SK-N-SH (cell line): ENCODE data around the gene HIPK1. TPM values are rescaled to one million over a fixed set of nuclear protein-coding genes. Genes with fewer than 3 reads are reported as not detected.

Experiments
- CTCF ChIA-PET: fragments of 300-600, 350-600 bp; formaldehyde crosslinking; extraction: SDS; loops from one replicate; lab custom pipeline; 2021; lab: Yijun Ruan, JAX
- POLR2A ChIA-PET: fragments of 350-600 bp; sonication (Branson Sonifier 250); formaldehyde crosslinking; extraction: SDS; loops from one replicate; lab custom pipeline; 2020; ENCODE audit warnings: antibody characterized with exemption, inconsistent platforms; lab: Yijun Ruan, JAX
- DNase-seq: peaks from one replicate; pipeline ENCODE4 v3.0.0; 2012
- H2AFZ ChIP-seq: fragments of 200-600 bp; sonication (generic); 2 replicates; pipeline ENCODE4 v1.8.1; 2016; ENCODE audit warnings: antibody characterized with exemption, mild to moderate bottlenecking, low read depth
- H3F3A ChIP-seq: fragments of 200-600 bp; sonication (generic); replicated peaks from 2 replicates; pipeline ENCODE3; 2016; ENCODE audit warnings: antibody characterized with exemption, mild to moderate bottlenecking; ENCODE audit not compliant: insufficient read depth
- H3K27ac ChIP-seq, 2 experiments: fragments of 200-500 bp in 1 of 2; fragments of 200-600 bp in 1 of 2; sonication (Bioruptor generic) in 1 of 2; sonication (generic), shearing (Covaris generic) in 1 of 2; 2 replicates each; pipeline versions ENCODE4 v1.5.1 to v1.6.1; 2014 to 2016; ENCODE audit warnings: low read depth in 2 of 2, inconsistent platforms in 1 of 2, low read length in 1 of 2, mild to moderate bottlenecking in 1 of 2, mixed read lengths in 1 of 2
- H3K27me3 ChIP-seq: fragments of 200-600 bp; sonication (generic), shearing (Covaris generic); 2 replicates; pipeline ENCODE4 v1.6.1; 2016; ENCODE audit warnings: mixed run types; ENCODE audit not compliant: insufficient read depth
- H3K36me3 ChIP-seq, 2 experiments: fragments of 200-500 bp in 1 of 2; fragments of 200-600 bp in 1 of 2; sonication (Bioruptor generic) in 1 of 2; sonication (generic) in 1 of 2; replicated peaks in 1 of 2; 2 replicates each; pipeline versions ENCODE3 to v1.5.1; 2014 to 2016; ENCODE audit warnings: low read length in 1 of 2, mild to moderate bottlenecking in 1 of 2; ENCODE audit not compliant: insufficient read depth in 2 of 2, control insufficient read depth in 1 of 2
- H3K4me1 ChIP-seq, 2 experiments: fragments of 200-500 bp in 1 of 2; fragments of 200-600 bp in 1 of 2; sonication (Bioruptor generic) in 1 of 2; sonication (generic), shearing (Covaris generic) in 1 of 2; 2 replicates each; pipeline versions ENCODE4 v1.5.1 to v1.6.1; 2014 to 2016; ENCODE audit warnings: low read depth in 1 of 2, low read length in 1 of 2, mixed run types in 1 of 2; ENCODE audit not compliant: insufficient read depth in 2 of 2, control insufficient read depth in 1 of 2
- H3K4me2 ChIP-seq: fragments of 200-600 bp; sonication (generic), shearing (Covaris generic); 2 replicates; pipeline ENCODE4 v1.6.1; 2017; ENCODE audit warnings: mixed run types
- H3K4me3 ChIP-seq, 2 experiments: fragments of 200-500 bp in 1 of 2; fragments of 200-600 bp in 1 of 2; sonication (Bioruptor generic) in 1 of 2; sonication (generic), shearing (Covaris generic) in 1 of 2; 2 replicates each; pipeline versions ENCODE4 v1.5.1 to v1.8.1; 2014 to 2016; ENCODE audit warnings: low read depth in 2 of 2, inconsistent platforms in 1 of 2, low read length in 1 of 2, mild to moderate bottlenecking in 1 of 2, mixed read lengths in 1 of 2, moderate library complexity in 1 of 2
- H3K79me2 ChIP-seq: fragments of 200-600 bp; sonication (generic); 2 replicates; pipeline ENCODE4 v1.8.1; 2017; ENCODE audit warnings: mild to moderate bottlenecking; ENCODE audit not compliant: insufficient read depth
- H3K9ac ChIP-seq: fragments of 200-600 bp; sonication (generic); 2 replicates; pipeline ENCODE4 v1.6.1; 2017; ENCODE audit warnings: mixed run types
- H3K9me2 ChIP-seq: fragments of 200-600 bp; sonication (generic); 2 replicates; pipeline ENCODE4 v1.6.1; 2017; ENCODE audit warnings: mixed run types
- H3K9me3 ChIP-seq: fragments of 200-600 bp; sonication (generic); 2 replicates; pipeline ENCODE4 v1.6.1; 2017; ENCODE audit warnings: mixed run types, mild to moderate bottlenecking, moderate library complexity
- H4K20me1 ChIP-seq: fragments of 200-600 bp; sonication (generic); 2 replicates; pipeline ENCODE4 v1.6.1; 2017; ENCODE audit warnings: mild to moderate bottlenecking, mixed run types; ENCODE audit not compliant: insufficient read depth
- ELF1 ChIP-seq: IDR thresholded peaks from 2 replicates; pipeline ENCODE4 v1.4.0; 2012
- EP300 ChIP-seq, 2 experiments: IDR thresholded peaks; 2 replicates each; pipeline versions ENCODE4 v1.4.0 to v1.6.1; 2012; ENCODE audit warnings: borderline replicate concordance in 1 of 2, low read depth in 1 of 2, low read length in 1 of 2
- EZH2phosphoT487 ChIP-seq: fragments of 200-600 bp; sonication (generic); IDR thresholded peaks from 2 replicates; pipeline ENCODE4 v1.6.1; 2017; ENCODE audit warnings: low read depth, mixed run types, mild to moderate bottlenecking, antibody characterized with exemption, moderate library complexity, borderline replicate concordance
- FOSL2 ChIP-seq: IDR thresholded peaks from 2 replicates; pipeline ENCODE4 v1.4.0; 2012; ENCODE audit warnings: low read depth, mild to moderate bottlenecking, moderate library complexity, borderline replicate concordance
- FOXM1 ChIP-seq: IDR thresholded peaks from 2 replicates; pipeline ENCODE4 v1.4.0; 2012; ENCODE audit warnings: low read depth, mild to moderate bottlenecking
- GABPA ChIP-seq: IDR thresholded peaks from 2 replicates; pipeline ENCODE4 v1.4.0; 2012; ENCODE audit warnings: low read depth, mild to moderate bottlenecking
- GATA2 ChIP-seq: sonication (generic); formaldehyde crosslinking; IDR thresholded peaks from 2 replicates; pipeline ENCODE4 v1.5.0; 2020; ENCODE audit warnings: mild to moderate bottlenecking, missing genetic modification reagents
- IRF3 ChIP-seq: fragments of 150-350 bp; IDR thresholded peaks from 2 replicates; pipeline ENCODE4 v1.6.1; 2016; ENCODE audit warnings: mild to moderate bottlenecking, low read depth, low read length
- MXI1 ChIP-seq: IDR thresholded peaks from 2 replicates; pipeline ENCODE4 v1.6.1; 2012; ENCODE audit warnings: mild to moderate bottlenecking, low read depth, low read length, improper control_type of control experiment
- NRF1 ChIP-seq: IDR thresholded peaks from 2 replicates; pipeline ENCODE4 v1.6.1; 2012; ENCODE audit warnings: low read depth, mild to moderate bottlenecking, low read length
- PBX3 ChIP-seq: IDR thresholded peaks from 2 replicates; pipeline ENCODE4; 2012
- POLR2AphosphoS5 ChIP-seq: IDR thresholded peaks from 2 replicates; pipeline ENCODE4 v1.6.1; 2012; ENCODE audit warnings: low read depth, low read length
- RCOR1 ChIP-seq: fragments of 150-350 bp; IDR thresholded peaks from 2 replicates; pipeline ENCODE4 v1.6.1; 2017; ENCODE audit warnings: antibody characterized with exemption, low read length
- RFX5 ChIP-seq: IDR thresholded peaks from 2 replicates; pipeline ENCODE4 v1.6.1; 2012; ENCODE audit warnings: mild to moderate bottlenecking, improper control_type of control experiment, low read length
- RXRA ChIP-seq: IDR thresholded peaks from 2 replicates; pipeline ENCODE4 v1.4.0; 2012; ENCODE audit warnings: low read depth, mild to moderate bottlenecking, borderline replicate concordance
- SMC3 ChIP-seq: IDR thresholded peaks from 2 replicates; pipeline ENCODE4 v1.6.1; 2012; ENCODE audit warnings: low read depth, low read length, improper control_type of control experiment
- USF1 ChIP-seq: IDR thresholded peaks from 2 replicates; pipeline ENCODE4 v1.4.0; 2012; ENCODE audit warnings: low read depth, borderline replicate concordance
- USF2 ChIP-seq: fragments of 150-350 bp; IDR thresholded peaks from 2 replicates; pipeline ENCODE4 v1.6.1; 2017; ENCODE audit warnings: antibody characterized with exemption, low read length, low read depth, borderline replicate concordance
- ZBTB33 ChIP-seq: IDR thresholded peaks from 2 replicates; pipeline ENCODE4 v1.4.0; 2012; ENCODE audit warnings: low read depth, borderline replicate concordance
- WGBS: methylation state at CpG from one replicate; pipeline ENCODE4 v1.1.6; 2017; ENCODE audit warnings: low lambda C conversion rate; 5-methylcytosine and 5-hydroxymethylcytosine counted together
- polyA plus RNA-seq, 3 experiments: library from polyadenylated mRNA; depleted of rRNA; stranded (reverse); fragments of >200 nt; gene quantifications; 2 replicates each; pipeline ENCODE4 v1.2.3, GENCODE V29; 2012
- TF ChIP-seq, protein P1 (sequence below): fragments of 200-600 bp; sonication (generic); IDR thresholded peaks from 2 replicates; pipeline ENCODE4 v1.6.1; 2017; ENCODE audit warnings: antibody characterized with exemption, mild to moderate bottlenecking, moderate library complexity

Gene HIPK1
- polyA plus RNA-seq, 1 of the 3 experiments (the other 2 are of a cell fraction): 7.1 TPM

DNA sequence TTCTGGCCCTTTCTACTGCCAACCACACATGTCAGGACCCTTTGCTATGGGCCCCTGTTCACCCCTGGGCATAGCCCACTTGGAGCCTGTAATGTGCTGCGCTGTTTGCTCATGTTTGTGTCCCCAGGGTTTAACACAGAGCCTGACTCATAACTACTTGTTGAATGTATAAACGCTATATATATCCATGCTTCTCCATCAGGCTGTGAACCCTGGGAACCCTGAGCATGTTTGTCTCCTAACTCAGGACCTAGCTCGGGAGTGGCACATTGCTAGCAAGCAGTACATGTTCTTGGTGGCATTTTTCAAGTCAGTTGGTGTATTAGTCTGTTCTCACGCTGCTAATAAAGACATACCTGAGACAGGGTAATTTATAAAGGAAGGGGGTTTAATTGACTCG, 58.1 kb downstream of the HIPK1 start:
- Histone ChIP-seq H3K27ac (no peak overlapping the region), H3K9me3 (no peaks in the 10 kb centered on the region), H3K9ac (no peak overlapping the region), H4K20me1 (no peaks in the 10 kb centered on the region), H3K4me1 (peaks cover 5 to 13% of the 10 kb centered on the region in 2 experiments; a peak in 3 of 4 replicates), H3K27me3 (no peaks in the 10 kb centered on the region), H3K36me3 (no peaks in the 10 kb centered on the region), H3K79me2 (no peaks in the 10 kb centered on the region), H2AFZ (no peak overlapping the region), H3K4me2 (no peak overlapping the region), H3F3A (no peaks in the 10 kb centered on the region), H3K9me2 (no peaks in the 10 kb centered on the region), H3K4me3 (no peak overlapping the region)
- TF ChIP-seq ZBTB33 (no peak), GABPA (no peak), RCOR1 (no peak), EZH2phosphoT487 (no peak), FOXM1 (no peak), ELF1 (no peak), PBX3 (no peak), FOSL2 (no peak), IRF3 (no peak), RXRA (no peak), POLR2AphosphoS5 (no peak), MXI1 (no peak), NRF1 (no peak), USF2 (no peak), EP300 (IDR thresholded peaks at IDR 0.05; ENCODE audit: borderline replicate concordance in 1 of 2, low read depth in 1 of 2, low read length in 1 of 2) (no peak), GATA2 (CRISPR knock-in tag) (no peak), RFX5 (no peak), USF1 (no peak), SMC3 (no peak)
- TF ChIP-seq, protein P1, sequence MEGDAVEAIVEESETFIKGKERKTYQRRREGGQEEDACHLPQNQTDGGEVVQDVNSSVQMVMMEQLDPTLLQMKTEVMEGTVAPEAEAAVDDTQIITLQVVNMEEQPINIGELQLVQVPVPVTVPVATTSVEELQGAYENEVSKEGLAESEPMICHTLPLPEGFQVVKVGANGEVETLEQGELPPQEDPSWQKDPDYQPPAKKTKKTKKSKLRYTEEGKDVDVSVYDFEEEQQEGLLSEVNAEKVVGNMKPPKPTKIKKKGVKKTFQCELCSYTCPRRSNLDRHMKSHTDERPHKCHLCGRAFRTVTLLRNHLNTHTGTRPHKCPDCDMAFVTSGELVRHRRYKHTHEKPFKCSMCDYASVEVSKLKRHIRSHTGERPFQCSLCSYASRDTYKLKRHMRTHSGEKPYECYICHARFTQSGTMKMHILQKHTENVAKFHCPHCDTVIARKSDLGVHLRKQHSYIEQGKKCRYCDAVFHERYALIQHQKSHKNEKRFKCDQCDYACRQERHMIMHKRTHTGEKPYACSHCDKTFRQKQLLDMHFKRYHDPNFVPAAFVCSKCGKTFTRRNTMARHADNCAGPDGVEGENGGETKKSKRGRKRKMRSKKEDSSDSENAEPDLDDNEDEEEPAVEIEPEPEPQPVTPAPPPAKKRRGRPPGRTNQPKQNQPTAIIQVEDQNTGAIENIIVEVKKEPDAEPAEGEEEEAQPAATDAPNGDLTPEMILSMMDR: no peak
- ChIA-PET POLR2A (no interaction called here), CTCF (interaction anchor here (5.3 kb wide), 1 partner anchor 9 kb away, joined by 21 read pairs; the partner anchor contains the start of gene OLFML3)
- no peak for DNase-seq
- 57% methylated on average over 5 of the region's 5 CpGs for WGBS
